Natural killer cell (primary cell): ENCODE results near the gene LRRC61. TPM values are rescaled to one million over a fixed set of nuclear protein-coding genes. Genes with fewer than 3 reads are reported as not detected.

Experiments used
- ATAC-seq, 3 donors: fragments of 150-1000 bp in 2 of 3; fragments of 200-7000 bp in 1 of 3; cut with Tn5 transposase; 1 replicate in 1 of 3; 2 replicates in 2 of 3; pipeline ENCODE4 v1.10.0; 2021; ENCODE audit warnings: mild to moderate bottlenecking in 2 of 3, moderate library complexity in 2 of 3
- DNase-seq, 2 donors: peaks; one replicate each; pipeline versions ENCODE4 v3.0.0 to v3.0.0-alpha.2; 2013 to 2021; ENCODE audit warnings: mixed read lengths in 1 of 2
- H3K27ac ChIP-seq: one replicate; pipeline ENCODE4 v1.5.1; 2013; ENCODE audit warnings: mild to moderate bottlenecking, low read length
- H3K27me3 ChIP-seq: one replicate; pipeline ENCODE4 v1.6.1; 2013; ENCODE audit warnings: low read length; ENCODE audit not compliant: control insufficient read depth, insufficient read depth
- H3K36me3 ChIP-seq: one replicate; pipeline ENCODE4 v1.6.1; 2013; ENCODE audit warnings: low read length; ENCODE audit not compliant: control insufficient read depth, insufficient read depth
- H3K4me1 ChIP-seq: one replicate; pipeline ENCODE4 v1.6.1; 2013; ENCODE audit warnings: low read length; ENCODE audit not compliant: control insufficient read depth, insufficient read depth
- H3K4me3 ChIP-seq: one replicate; pipeline ENCODE4 v1.5.1; 2013; ENCODE audit warnings: low read length
- H3K9me3 ChIP-seq: one replicate; pipeline ENCODE4 v1.6.1; 2013; ENCODE audit warnings: low read length; ENCODE audit not compliant: control insufficient read depth, insufficient read depth
- H3K27ac Mint-ChIP-seq, 2 donors: one replicate each; pipeline ENCODE4 v1.8.0; 2022; ENCODE audit warnings: mild to moderate bottlenecking in 2 of 2, mixed read lengths in 2 of 2, moderate library complexity in 1 of 2
- H3K27me3 Mint-ChIP-seq, 2 donors: one replicate each; pipeline ENCODE4 v1.8.0; 2022; ENCODE audit warnings: low read depth in 2 of 2, mixed read lengths in 2 of 2
- H3K36me3 Mint-ChIP-seq: one replicate; pipeline ENCODE4 v1.8.0; 2022; ENCODE audit warnings: mixed read lengths
- H3K4me1 Mint-ChIP-seq, 2 donors: one replicate each; pipeline ENCODE4 v1.8.0; 2022; ENCODE audit warnings: mixed read lengths in 2 of 2
- H3K4me3 Mint-ChIP-seq: one replicate; pipeline ENCODE4 v1.8.0; 2022; ENCODE audit warnings: mild to moderate bottlenecking, moderate library complexity, mixed read lengths
- H3K9me3 Mint-ChIP-seq, 2 donors: one replicate each; pipeline ENCODE4 v1.8.0; 2022; ENCODE audit warnings: mixed read lengths in 2 of 2
- CTCF ChIP-seq: fragments of 200-600 bp; IDR thresholded peaks from one replicate; pipeline ENCODE4 v1.8.0; 2022; ENCODE audit warnings: antibody characterized with exemption
- WGBS: methylation state at CpG from one replicate; pipeline ENCODE4 v1.1.7; 2013; ENCODE audit warnings: missing lambda C conversion rate; ENCODE audit not compliant: insufficient coverage; 5-methylcytosine and 5-hydroxymethylcytosine counted together
- intact Hi-C: fragments of 100-400 bp; cut with micrococcal nuclease; formaldehyde crosslinking; loops from one replicate; pipeline ENCODE4 v1.14.2; 2022
- total RNA-seq, 4 donors: library from RNA; stranded (reverse); fragments of 120-200 nt in 1 of 4; gene quantifications; one replicate each; pipeline versions ENCODE4 v1.2.3 to v1.2.4, GENCODE V29; 2013 to 2022

LRRC61 gene
- total RNA-seq, 3 donors from 2014 or later (not counting 1 experiment from before 2014, with no cell fraction given) = 7.3 to 16.7 (median 13.7) TPM

DNA sequence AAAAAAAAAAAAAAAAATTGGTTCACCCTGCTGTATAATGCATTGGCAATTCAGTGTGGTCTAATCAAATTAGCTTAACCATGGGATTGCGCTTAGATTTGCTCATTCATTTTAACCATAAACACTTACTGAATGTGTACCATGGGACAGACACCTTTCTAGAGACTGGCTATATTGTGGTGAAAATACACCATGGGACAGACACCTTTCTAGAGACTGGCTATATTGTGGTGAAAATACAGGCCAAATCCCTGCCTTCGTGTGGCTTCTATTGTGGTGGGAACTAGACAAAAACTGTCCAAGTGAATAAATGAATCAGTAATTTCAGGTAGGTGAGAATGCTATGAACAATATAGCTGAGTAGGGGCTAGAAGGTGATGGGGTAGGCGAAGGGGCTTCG is 35.3 kb downstream of the LRRC61 start:
- peak overlapping the region; percentile 33 for H3K4me3 Mint-ChIP-seq

DNA sequence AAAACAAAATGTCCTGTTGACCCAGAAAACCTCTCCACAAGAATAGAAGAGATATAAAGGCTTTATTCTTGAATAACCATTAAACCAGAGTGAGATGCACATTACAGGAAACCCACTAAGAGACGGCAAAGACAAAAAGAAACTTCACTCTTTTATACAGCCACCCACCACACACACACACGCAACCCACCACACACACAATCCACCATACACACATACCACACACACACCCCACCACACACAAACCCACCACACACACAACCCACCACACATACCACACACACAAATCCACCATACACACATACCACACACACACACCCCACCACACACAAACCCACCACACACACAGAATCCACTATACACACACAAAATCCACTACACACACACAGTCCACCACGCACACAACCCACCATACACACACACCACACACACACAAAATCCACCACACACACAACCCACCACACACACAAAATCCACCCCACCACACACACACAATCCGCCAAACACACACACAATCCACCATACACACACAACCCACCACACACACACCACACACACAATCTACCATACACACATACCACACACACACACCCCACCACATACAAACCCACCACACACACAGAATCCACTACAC is 36.0 kb downstream of the LRRC61 start:
- H3K4me1 Mint-ChIP-seq = peaks cover 33% of the 10 kb centered on the region in 2 donors
- H3K4me3 Mint-ChIP-seq = peak overlapping the region; percentile 33
- H3K4me1 ChIP-seq = peaks cover 28% of the 10 kb centered on the region
- H3K36me3 ChIP-seq = no peaks in the 10 kb centered on the region
- H3K9me3 ChIP-seq = no peaks in the 10 kb centered on the region
- H3K27ac ChIP-seq = no peak overlapping the region
- ATAC-seq (peak in 2 of 3 donors; percentile 12 to 34), DNase-seq (no peak)
- H3K9me3 Mint-ChIP-seq = peaks cover 0 to 3% of the 10 kb centered on the region in 2 donors
- peaks cover 0 to 5% of the 10 kb centered on the region in 2 donors for H3K27me3 Mint-ChIP-seq
- peak overlapping the region; percentile 65 to 95 for H3K27ac Mint-ChIP-seq
- WGBS = 51% methylated on average over 4 of the region's 4 CpGs
- no peaks in the 10 kb centered on the region for H3K36me3 Mint-ChIP-seq
- no peak for TF ChIP-seq CTCF
- intact Hi-C loops = loop anchor here (5.0 kb wide), 1 partner anchor 398 kb away; no protein-coding TSS in a partner anchor
- no peaks in the 10 kb centered on the region for H3K27me3 ChIP-seq
- no peak overlapping the region for H3K4me3 ChIP-seq

More for the DNA sequence above, 35.3 kb downstream of the LRRC61 start:
- Mint-ChIP-seq H3K4me1 (peaks cover 33% of the 10 kb centered on the region in 2 donors), H3K27ac (peak overlapping the region; percentile 65 to 95), H3K36me3 (no peaks in the 10 kb centered on the region), H3K27me3 (peaks cover 0 to 5% of the 10 kb centered on the region in 2 donors), H3K9me3 (peaks cover 0 to 3% of the 10 kb centered on the region in 2 donors)
- no peak for TF ChIP-seq CTCF
- intact Hi-C loops = loop anchor here (5.0 kb wide), 1 partner anchor 399 kb away; no protein-coding TSS in a partner anchor
- DNase-seq = no peak
- Histone ChIP-seq H3K4me1 (peaks cover 24% of the 10 kb centered on the region), H3K36me3 (no peaks in the 10 kb centered on the region), H3K27ac (no peak overlapping the region), H3K4me3 (no peak overlapping the region), H3K9me3 (no peaks in the 10 kb centered on the region), H3K27me3 (no peaks in the 10 kb centered on the region)
- 81% methylated on average over 3 of the region's 4 CpGs for WGBS
- peak in 2 of 3 donors; percentile 5 to 39 for ATAC-seq

DNA sequence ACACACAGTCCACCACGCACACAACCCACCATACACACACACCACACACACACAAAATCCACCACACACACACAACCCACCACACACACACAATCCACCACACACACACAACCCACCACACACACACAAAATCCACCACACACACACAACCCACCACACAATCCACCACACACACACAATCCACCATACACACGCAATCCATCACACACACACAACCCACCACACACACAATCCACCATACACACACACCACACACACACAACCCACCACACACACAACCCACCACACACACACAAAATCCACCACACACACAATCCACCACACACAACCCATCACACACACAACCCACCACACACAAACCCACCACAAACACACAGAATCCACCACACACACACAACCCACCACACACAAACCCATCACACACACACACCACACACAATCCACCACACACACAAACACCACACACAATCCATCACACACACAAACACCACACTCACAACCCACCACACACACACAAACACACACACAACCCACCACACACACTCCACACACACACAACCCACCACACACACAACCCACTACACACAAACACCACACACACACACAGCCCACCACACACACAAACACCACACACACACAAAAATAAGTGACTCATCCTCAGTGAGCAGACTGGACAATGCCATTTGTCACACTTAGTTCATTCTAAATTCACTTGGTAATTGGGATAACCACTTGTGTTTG is 36.6 kb downstream of the LRRC61 start:
- no peaks in the 10 kb centered on the region for H3K9me3 ChIP-seq
- H3K9me3 Mint-ChIP-seq = peaks cover 0 to 3% of the 10 kb centered on the region in 2 donors
- ATAC-seq (no peak), DNase-seq (no peak)
- H3K27me3 Mint-ChIP-seq = peaks cover 0 to 5% of the 10 kb centered on the region in 2 donors
- no peak for TF ChIP-seq CTCF
- H3K27ac ChIP-seq = no peak overlapping the region
- peaks cover 29% of the 10 kb centered on the region for H3K4me1 ChIP-seq
- H3K36me3 Mint-ChIP-seq = no peaks in the 10 kb centered on the region
- intact Hi-C loops = loop anchor here (5.0 kb wide), 1 partner anchor 398 kb away; no protein-coding TSS in a partner anchor
- peaks cover 33% of the 10 kb centered on the region in 2 donors for H3K4me1 Mint-ChIP-seq
- H3K4me3 Mint-ChIP-seq = peak overlapping the region; percentile 45
- no peaks in the 10 kb centered on the region for H3K36me3 ChIP-seq
- H3K27ac Mint-ChIP-seq = peak overlapping the region; percentile 23 to 95
- H3K4me3 ChIP-seq = no peak overlapping the region
- WGBS = 89% methylated on average over 2 of the region's 2 CpGs
- no peaks in the 10 kb centered on the region for H3K27me3 ChIP-seq
